Prostate gland (tissue), 2 donors: ENCODE data around the gene ULK3.

Source experiments
- POLR2A ChIP-seq: fragments of 450-650 bp; IDR thresholded peaks from one replicate; pipeline ENCODE4 v1.6.1; 2016; ENCODE audit warnings: antibody characterized with exemption, mild to moderate bottlenecking
- TF ChIP-seq, protein P1 (sequence below), 4 experiments: fragments of 200-600 bp in 2 of 4; fragments of 450-650 bp in 2 of 4; sonication (generic) in 2 of 4; IDR thresholded peaks; 1 replicate in 3 of 4; 2 replicates in 1 of 4; pipeline ENCODE4 v1.5.1; 2016 to 2019; ENCODE audit warnings: antibody characterized with exemption in 4 of 4, mild to moderate bottlenecking in 2 of 4, moderate library complexity in 2 of 4

DNA sequence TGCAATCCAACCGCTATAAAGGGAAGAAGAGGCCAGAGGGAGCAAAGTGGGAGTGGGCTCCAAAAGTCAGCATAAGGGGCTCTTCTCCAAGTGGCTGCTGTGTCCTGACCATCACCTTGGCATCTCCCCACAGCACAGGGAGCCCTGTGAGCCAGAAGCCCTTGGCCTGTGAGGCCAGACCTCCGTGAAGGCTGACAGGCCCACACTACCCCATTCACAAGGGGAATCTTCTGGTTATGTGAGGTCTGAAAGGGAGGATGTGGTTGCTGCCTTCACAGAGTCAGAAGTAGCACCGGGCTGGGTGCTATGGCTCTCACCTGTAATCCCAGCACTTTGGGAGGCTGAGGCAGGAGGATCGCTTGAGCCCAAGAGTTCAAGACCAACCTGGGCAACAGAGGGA, 2.6 kb upstream of the ULK3 start:
- TF ChIP-seq, protein P1, sequence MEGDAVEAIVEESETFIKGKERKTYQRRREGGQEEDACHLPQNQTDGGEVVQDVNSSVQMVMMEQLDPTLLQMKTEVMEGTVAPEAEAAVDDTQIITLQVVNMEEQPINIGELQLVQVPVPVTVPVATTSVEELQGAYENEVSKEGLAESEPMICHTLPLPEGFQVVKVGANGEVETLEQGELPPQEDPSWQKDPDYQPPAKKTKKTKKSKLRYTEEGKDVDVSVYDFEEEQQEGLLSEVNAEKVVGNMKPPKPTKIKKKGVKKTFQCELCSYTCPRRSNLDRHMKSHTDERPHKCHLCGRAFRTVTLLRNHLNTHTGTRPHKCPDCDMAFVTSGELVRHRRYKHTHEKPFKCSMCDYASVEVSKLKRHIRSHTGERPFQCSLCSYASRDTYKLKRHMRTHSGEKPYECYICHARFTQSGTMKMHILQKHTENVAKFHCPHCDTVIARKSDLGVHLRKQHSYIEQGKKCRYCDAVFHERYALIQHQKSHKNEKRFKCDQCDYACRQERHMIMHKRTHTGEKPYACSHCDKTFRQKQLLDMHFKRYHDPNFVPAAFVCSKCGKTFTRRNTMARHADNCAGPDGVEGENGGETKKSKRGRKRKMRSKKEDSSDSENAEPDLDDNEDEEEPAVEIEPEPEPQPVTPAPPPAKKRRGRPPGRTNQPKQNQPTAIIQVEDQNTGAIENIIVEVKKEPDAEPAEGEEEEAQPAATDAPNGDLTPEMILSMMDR (IDR thresholded peaks at IDR 0.05) = no peak
- no peak for TF ChIP-seq POLR2A
